HG03565 (cell line): Measurements from ENCODE around the gene GUCY2F.

ENCODE experiments used
- ATAC-seq: cut with Tn5 transposase; IDR thresholded peaks from one replicate; pipeline ENCODE4 v1.9.1; 2021; ENCODE audit warnings: mild to moderate bottlenecking, moderate library complexity; ENCODE audit not compliant: unreplicated experiment

The GUCY2F gene

GRCh38 chrX:109398061-109398460 is 83.8 kb downstream of the GUCY2F start:
- ATAC-seq: no peak

DNA sequence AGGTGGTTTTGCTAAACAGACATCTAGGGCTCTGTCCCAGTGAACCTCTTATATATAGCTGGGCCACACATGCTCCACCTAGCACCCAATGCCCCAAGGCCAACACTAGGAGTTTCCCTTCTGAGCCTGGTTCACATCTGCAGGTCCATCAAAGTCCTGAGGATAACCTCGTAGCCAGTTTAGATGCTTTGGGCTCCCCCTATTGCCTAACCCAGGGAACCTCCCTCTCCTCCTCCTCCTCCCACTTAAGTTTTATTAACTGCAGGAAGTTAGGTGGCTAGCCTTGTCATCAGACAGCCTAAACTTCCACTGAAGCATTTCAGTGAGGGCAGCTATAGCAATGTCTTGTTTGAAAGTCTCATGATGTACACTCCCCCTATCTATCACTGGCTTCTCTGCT is 88.0 kb downstream of the GUCY2F start:
- peak; percentile 46 for ATAC-seq

DNA sequence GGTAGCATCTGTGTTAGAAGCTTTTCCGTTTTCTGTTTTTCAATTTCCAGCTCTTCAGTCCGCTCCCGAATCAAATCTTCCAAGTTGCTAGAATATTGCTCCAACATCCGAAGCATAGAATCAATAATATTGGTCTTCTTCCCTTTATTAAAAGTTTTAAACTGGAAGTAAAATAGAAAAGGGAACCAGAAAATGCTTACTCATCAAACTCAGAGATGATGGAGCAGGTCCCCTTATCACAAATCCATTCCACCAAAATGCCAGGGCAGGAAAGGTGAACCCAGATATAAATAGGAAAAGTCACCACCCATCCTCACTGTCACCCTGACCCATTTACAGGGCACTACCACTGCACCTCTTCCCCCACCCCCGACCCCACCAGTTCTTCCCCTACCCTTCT is 89.0 kb downstream of the GUCY2F start:
- ATAC-seq: no peak

- ATAC-seq: no peak
Observed at GRCh38 chrX:109390556-109390955, 91.3 kb downstream of the GUCY2F start.

DNA sequence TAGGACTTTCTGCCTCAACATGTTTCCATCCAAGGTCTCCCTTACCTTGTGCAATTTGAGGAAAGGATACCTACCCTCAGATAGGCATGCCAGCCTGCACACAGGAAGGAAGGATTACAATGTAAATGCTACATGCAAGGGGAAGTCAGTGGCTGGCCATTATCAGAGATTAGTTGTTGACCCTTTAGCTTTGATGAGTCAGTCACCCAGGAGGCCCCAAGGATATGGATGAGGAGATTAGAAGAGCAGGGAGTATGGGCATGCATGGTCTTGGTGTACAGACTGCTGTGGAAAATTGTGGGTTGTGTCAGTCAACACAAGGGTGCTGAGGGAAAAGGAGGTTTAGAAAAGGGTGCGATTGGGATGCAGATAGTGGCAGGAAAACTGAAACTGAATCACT is 92.0 kb downstream of the GUCY2F start:
- ATAC-seq: no peak

DNA sequence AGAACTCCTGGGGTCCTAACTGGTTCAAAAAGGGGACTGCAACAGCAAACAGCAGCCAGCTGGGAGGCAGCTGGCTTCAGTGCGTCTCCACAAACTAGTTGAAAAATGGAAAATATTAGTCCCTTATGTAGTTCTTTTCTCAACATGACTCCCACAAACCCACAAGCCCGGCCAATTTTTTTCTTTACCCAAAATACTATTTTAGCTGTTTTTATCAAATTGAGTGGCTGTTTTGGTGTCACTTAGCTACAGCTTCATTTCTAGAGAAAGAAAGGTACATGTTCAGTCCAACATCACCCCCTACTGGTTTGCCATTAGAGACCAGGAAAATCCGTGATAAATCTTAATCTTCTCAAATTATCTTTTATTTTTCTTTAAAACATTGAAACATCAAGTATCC is 97.2 kb downstream of the GUCY2F start:
- no peak for ATAC-seq

GRCh38 chrX:109382332-109382731 is 99.6 kb downstream of the GUCY2F start:
- no peak for ATAC-seq

- ATAC-seq: no peak
Observed at GRCh38 chrX:109378281-109378680, 103.6 kb downstream of the GUCY2F start.

GRCh38 chrX:109374262-109374960 is 107.5 kb downstream of the GUCY2F start:
- no peak for ATAC-seq

DNA sequence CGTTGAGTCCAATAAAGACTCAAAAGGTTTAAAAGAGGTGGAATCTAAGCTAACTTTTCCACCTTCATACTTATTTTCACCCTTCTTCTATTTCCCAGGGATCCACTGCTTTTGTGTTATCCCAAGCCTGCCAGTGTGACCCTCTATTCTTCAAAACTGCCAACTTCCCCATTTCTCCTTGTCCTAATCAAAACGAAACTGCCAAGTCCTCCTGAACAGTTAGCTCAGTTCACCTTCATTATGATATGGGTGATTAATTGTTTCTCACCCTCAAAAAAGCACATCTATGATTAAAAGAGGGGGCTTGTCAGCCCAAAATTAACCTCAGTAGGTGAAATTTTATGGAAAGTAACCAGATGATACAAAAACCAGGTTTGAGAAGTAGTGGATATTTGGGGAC is 108.4 kb downstream of the GUCY2F start:
- no peak for ATAC-seq

GRCh38 chrX:109372716-109373115 is 109.2 kb downstream of the GUCY2F start:
- ATAC-seq: no peak

GRCh38 chrX:109372291-109372690 is 109.6 kb downstream of the GUCY2F start:
- ATAC-seq: no peak

DNA sequence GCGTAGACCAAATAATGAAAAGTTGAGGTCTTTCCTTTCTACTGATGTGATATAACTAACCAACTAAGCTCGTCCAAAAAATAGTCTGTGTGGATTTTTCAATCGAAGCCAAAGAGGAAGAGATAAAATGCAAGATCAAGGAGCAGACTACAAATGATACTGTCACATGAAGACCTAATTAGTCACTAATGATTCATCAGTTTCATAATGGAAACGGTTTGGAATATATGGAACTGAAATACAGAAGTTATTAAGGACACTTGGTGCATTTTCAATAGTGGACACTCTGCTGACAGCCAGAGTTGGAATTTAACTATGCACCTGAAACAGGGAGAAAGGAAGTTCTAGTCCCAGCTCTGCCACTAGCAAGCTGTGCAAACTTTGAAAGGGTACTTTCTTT is 119.8 kb downstream of the GUCY2F start:
- no peak for ATAC-seq

- no peak for ATAC-seq
Observed at GRCh38 chrX:109360301-109360700, 121.6 kb downstream of the GUCY2F start.

DNA sequence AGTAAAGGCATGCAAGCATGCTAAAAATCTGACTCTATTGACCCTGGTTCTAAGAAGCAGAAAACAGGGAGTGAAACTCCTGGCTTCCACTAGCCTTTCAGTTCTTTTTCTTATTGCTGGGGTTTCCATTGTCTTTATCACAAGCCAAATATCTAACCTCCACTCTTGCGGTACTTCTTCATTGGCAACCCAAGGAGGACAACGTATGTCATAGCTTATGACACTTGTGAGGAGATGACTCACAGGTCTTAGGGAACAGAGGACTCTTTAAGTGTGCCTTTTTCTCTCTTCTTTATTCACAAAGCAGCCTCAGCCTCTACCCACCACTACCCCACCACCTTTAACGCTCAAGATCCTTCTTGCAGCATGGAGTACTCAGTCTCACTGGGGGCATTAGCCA is 124.2 kb downstream of the GUCY2F start:
- no peak for ATAC-seq

DNA sequence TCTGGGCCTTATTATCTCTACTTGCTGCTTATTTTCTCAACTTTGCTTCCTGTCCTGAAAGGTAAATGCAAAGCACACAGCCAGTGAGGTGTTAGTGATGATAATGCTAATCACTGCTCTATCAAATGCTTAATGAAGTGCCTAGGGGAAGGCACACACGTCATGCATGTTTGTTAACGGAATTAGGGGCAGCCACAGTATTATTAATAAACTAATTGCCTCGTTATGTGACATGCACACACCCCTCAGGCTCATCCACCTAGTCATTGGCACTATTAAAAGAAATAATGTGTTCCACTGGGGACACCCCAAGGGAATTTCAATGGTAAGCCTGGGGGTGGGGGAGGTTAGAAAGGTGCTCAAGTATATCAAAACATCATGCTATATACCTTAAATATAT is 125.2 kb downstream of the GUCY2F start:
- ATAC-seq: no peak

- no peak for ATAC-seq
Observed at GRCh38 chrX:109352066-109352588, 129.8 kb downstream of the GUCY2F start.

DNA sequence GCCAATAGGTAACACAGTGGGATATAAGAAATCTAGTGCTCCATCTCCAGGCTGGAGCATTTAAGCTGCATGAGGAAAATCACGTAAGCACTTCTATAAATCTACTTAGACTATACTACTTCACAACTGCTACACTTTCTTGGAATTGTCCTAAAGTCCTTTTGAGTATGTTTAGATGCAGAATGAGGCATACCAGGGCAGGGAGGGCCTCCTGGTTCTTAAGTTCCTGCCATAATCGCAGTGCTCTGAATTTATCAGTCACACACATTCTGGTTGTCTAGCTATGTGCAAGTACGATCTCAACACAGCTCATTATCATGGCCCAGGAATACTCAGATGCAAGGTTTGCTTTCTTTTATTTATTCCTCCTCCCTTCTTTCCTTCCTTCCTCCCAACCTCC is 130.3 kb downstream of the GUCY2F start:
- no peak for ATAC-seq

GRCh38 chrX:109350551-109350950 is 131.3 kb downstream of the GUCY2F start:
- ATAC-seq: no peak

DNA sequence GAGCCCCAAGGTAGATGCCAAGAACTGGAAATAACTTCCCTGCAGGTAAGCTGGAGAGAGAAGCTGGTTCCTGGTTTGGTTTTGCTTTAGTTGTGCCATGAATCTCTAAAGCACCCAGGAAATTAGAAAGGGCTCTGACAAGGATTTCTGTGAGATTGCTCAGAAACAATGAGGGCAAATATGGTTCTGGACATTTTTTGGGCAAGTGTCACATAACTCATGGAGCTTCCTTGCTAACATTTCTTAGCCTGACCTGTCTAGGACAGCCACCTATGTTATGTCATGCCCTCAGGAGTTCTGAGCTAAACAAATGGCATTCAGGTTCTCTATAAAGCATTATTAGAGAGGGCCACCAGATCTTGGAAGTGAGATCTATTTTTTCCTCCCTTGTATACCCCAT is 131.8 kb downstream of the GUCY2F start:
- ATAC-seq: no peak

DNA sequence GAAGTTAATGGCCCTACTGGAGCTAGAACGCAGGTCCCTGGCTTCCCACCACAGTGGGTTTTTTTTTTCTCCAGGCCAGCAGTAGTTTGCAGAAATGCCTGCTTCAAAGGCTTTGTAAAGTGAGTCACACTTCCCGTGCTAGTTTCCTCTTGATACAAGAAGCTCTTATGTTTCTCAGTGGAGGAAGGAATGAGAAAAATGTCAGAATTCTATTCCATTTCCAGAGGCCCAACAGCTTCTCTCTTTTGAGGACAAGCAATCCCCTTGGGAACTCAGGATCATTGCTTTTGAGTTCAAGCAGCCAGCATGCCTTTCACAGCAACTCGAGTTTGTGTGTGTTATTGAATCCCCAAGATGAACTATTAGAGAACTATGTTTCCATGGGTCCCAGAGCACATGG is 134.3 kb downstream of the GUCY2F start:
- ATAC-seq: no peak

DNA sequence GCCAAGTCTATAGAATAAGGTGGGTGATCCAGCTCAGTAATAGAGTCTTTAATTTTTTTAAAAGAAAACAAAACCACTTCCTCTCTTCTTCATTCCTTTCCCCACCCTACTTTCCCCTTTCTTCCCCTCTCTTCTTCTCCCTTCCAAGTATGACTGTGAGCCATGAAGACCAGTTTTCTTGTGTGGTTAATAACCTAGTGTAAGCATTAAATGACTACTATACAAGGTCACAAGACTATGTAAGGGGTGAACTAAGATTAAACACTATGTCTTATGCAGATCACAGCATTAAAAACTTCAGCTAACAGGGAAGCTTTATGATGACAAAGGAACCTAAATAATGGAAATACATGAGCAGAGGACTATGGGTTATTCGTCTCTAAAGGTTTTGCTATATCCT is 135.4 kb downstream of the GUCY2F start:
- no peak for ATAC-seq

GRCh38 chrX:109345856-109346255 is 136.0 kb downstream of the GUCY2F start:
- ATAC-seq: no peak
